ENCODE data around the gene VSNL1. TPM values are rescaled to one million over a fixed set of nuclear protein-coding genes. Genes with fewer than 3 reads are reported as not detected.

The VSNL1 gene
- polyA plus RNA-seq, 3 donors = not detected

DNA sequence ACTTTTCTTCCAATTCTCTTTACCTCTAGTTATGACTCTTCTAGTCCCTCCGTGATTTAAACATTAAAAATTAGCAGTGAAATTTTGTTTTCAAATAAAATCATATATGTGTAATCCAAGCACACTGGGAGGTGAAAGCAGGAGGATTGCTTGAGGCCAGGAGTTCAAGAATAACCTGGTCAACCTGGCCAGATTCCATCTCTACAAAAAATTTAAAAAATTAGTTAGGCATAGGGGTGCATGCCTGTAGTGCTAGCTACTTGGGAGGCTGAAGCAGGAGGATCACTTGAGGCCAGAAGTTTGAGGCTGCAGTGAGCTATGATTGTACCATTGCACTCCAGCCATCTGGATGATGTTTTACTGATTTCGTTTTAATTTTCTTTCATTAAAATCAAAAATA, 7.0 kb upstream of the VSNL1 start:
- intact Hi-C loops (cut with micrococcal nuclease) = no loop called here
- Mint-ChIP-seq H3K4me3 (no peak overlapping the region), H3K9me3 (no peaks in the 10 kb centered on the region), H3K4me1 (no peaks in the 10 kb centered on the region), H3K36me3 (no peaks in the 10 kb centered on the region), H3K27ac (no peak overlapping the region), H3K27me3 (ENCODE audit: low read depth in 3 of 3) (peaks cover 17 to 33% (median 21%) of the 10 kb centered on the region in 3 donors)
- no CpG with 5 or more reads among the region's 2 CpGs for WGBS (ENCODE audit: insufficient coverage)
- Histone ChIP-seq H3K9me3 (replicated peaks in 1 of 2; ENCODE audit: control insufficient read depth in 1 of 2, insufficient read depth in 1 of 2, low read length in 2 of 2) (no peaks in the 10 kb centered on the region), H3K36me3 (replicated peaks in 1 of 2; ENCODE audit: control insufficient read depth in 1 of 2, insufficient read depth in 2 of 2, low read length in 2 of 2) (no peaks in the 10 kb centered on the region), H3K79me2 (ENCODE audit: insufficient read depth, low read length) (no peaks in the 10 kb centered on the region), H3K4me2 (replicated peaks; ENCODE audit: extremely low read depth, low read length, poor library complexity, severe bottlenecking) (no peak overlapping the region), H4K20me1 (ENCODE audit: insufficient read depth, low read length) (no peaks in the 10 kb centered on the region), H2AFZ (ENCODE audit: insufficient read depth, low read depth, low read length, poor library complexity, severe bottlenecking) (no peak overlapping the region), H3K4me3 (replicated peaks in 1 of 3; ENCODE audit: low read depth in 2 of 3, low read length in 3 of 3) (no peak overlapping the region), H3K27me3 (ENCODE audit: control insufficient read depth in 2 of 2, insufficient read depth in 2 of 2, low read length in 2 of 2) (peaks cover 15 to 20% of the 10 kb centered on the region in 2 donors), H3K27ac (ENCODE audit: low read depth in 1 of 2, low read length in 2 of 2) (no peak overlapping the region), H3K4me1 (ENCODE audit: control insufficient read depth in 1 of 2, insufficient read depth in 2 of 2, low read length in 2 of 2) (peaks cover 0 to 3% of the 10 kb centered on the region in 2 donors), H3K9ac (ENCODE audit: insufficient read depth, low read length, poor library complexity, severe bottlenecking) (no peak overlapping the region)
- DNase-seq = no peak
- TF ChIP-seq, protein P1, sequence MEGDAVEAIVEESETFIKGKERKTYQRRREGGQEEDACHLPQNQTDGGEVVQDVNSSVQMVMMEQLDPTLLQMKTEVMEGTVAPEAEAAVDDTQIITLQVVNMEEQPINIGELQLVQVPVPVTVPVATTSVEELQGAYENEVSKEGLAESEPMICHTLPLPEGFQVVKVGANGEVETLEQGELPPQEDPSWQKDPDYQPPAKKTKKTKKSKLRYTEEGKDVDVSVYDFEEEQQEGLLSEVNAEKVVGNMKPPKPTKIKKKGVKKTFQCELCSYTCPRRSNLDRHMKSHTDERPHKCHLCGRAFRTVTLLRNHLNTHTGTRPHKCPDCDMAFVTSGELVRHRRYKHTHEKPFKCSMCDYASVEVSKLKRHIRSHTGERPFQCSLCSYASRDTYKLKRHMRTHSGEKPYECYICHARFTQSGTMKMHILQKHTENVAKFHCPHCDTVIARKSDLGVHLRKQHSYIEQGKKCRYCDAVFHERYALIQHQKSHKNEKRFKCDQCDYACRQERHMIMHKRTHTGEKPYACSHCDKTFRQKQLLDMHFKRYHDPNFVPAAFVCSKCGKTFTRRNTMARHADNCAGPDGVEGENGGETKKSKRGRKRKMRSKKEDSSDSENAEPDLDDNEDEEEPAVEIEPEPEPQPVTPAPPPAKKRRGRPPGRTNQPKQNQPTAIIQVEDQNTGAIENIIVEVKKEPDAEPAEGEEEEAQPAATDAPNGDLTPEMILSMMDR (IDR thresholded peaks at IDR 0.05) = no peak

DNA sequence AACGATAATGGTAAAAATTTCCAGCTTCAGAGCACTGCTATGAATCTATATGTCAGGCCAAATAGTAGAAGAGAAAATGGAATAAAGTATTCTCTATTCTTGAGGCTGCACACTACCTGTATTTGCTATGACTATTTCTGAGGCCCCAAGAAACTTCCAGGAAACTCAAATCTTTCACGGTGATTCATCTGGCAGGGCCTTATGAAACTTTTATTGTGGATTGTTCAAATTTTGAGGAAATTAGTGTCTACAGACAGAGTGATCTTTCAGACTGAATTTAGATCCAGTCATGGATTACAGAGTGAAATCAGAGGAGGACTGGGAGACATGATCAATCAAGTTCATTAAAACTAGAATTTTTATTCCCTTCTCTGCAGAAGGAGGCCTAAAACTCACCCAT, 4.1 kb upstream of the VSNL1 start:
- 100% methylated on average over 1 of the region's 2 CpGs for WGBS (ENCODE audit: insufficient coverage)
- H3K9me3 ChIP-seq (replicated peaks in 1 of 2; ENCODE audit: control insufficient read depth in 1 of 2, insufficient read depth in 1 of 2, low read length in 2 of 2) = peaks cover 2 to 15% of the 10 kb centered on the region in 2 donors
- peaks cover 0 to 5% of the 10 kb centered on the region in 2 donors for H3K4me1 ChIP-seq (ENCODE audit: control insufficient read depth in 1 of 2, insufficient read depth in 2 of 2, low read length in 2 of 2)
- intact Hi-C loops (cut with micrococcal nuclease) = no loop called here
- no peaks in the 10 kb centered on the region for H3K36me3 Mint-ChIP-seq
- H3K36me3 ChIP-seq (replicated peaks in 1 of 2; ENCODE audit: control insufficient read depth in 1 of 2, insufficient read depth in 2 of 2, low read length in 2 of 2) = no peaks in the 10 kb centered on the region
- H3K27ac Mint-ChIP-seq = no peak overlapping the region
- peaks cover 40 to 60% (median 48%) of the 10 kb centered on the region in 3 donors for H3K27me3 Mint-ChIP-seq (ENCODE audit: low read depth in 3 of 3)
- no peak overlapping the region for H3K4me3 ChIP-seq (replicated peaks in 1 of 3; ENCODE audit: low read depth in 2 of 3, low read length in 3 of 3)
- no peak overlapping the region for H3K9ac ChIP-seq (ENCODE audit: insufficient read depth, low read length, poor library complexity, severe bottlenecking)
- H3K4me2 ChIP-seq (replicated peaks; ENCODE audit: extremely low read depth, low read length, poor library complexity, severe bottlenecking) = no peak overlapping the region
- H3K4me1 Mint-ChIP-seq = peaks cover 4% of the 10 kb centered on the region
- H3K79me2 ChIP-seq (ENCODE audit: insufficient read depth, low read length) = no peaks in the 10 kb centered on the region
- no peak overlapping the region for H2AFZ ChIP-seq (ENCODE audit: insufficient read depth, low read depth, low read length, poor library complexity, severe bottlenecking)
- H3K4me3 Mint-ChIP-seq = no peak overlapping the region
- TF ChIP-seq, protein P1 (IDR thresholded peaks at IDR 0.05) = no peak
- H3K27ac ChIP-seq (ENCODE audit: low read depth in 1 of 2, low read length in 2 of 2) = no peak overlapping the region
- H3K9me3 Mint-ChIP-seq = peaks cover 0 to 7% (median 3%) of the 10 kb centered on the region in 7 donors
- DNase-seq = no peak
- H4K20me1 ChIP-seq (ENCODE audit: insufficient read depth, low read length) = no peaks in the 10 kb centered on the region
- peaks cover 42 to 48% of the 10 kb centered on the region in 2 donors for H3K27me3 ChIP-seq (ENCODE audit: control insufficient read depth in 2 of 2, insufficient read depth in 2 of 2, low read length in 2 of 2)
